Measurements from ENCODE around the gene REEP1. TPM values are rescaled to one million over a fixed set of nuclear protein-coding genes. Genes with fewer than 3 reads are reported as not detected.

Gene REEP1
- total RNA-seq, 1 experiment from 2014 or later = 5.9 TPM

DNA sequence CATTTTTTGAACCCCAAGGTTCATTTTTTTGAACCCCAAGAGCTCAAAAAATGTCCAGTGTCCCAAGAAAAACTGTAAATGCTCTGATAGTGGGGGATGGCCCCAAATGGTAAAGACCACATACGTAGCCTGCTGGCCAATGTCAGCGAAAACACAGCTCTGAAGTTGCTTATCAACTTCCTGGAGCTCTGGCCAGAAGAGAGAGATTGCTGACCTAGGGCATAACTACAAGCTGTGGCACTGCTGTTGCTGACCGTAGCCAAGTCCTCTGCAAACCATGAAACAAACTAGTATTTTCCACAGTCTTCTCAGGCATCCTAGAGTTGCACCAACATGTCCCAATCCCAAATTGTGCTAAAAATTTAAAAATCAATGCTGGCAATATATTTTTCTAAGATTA, 50.9 kb downstream of the REEP1 start:
- no peak for TF ChIP-seq JUND (IDR thresholded peaks at IDR 0.05)
- TF ChIP-seq, protein P1, sequence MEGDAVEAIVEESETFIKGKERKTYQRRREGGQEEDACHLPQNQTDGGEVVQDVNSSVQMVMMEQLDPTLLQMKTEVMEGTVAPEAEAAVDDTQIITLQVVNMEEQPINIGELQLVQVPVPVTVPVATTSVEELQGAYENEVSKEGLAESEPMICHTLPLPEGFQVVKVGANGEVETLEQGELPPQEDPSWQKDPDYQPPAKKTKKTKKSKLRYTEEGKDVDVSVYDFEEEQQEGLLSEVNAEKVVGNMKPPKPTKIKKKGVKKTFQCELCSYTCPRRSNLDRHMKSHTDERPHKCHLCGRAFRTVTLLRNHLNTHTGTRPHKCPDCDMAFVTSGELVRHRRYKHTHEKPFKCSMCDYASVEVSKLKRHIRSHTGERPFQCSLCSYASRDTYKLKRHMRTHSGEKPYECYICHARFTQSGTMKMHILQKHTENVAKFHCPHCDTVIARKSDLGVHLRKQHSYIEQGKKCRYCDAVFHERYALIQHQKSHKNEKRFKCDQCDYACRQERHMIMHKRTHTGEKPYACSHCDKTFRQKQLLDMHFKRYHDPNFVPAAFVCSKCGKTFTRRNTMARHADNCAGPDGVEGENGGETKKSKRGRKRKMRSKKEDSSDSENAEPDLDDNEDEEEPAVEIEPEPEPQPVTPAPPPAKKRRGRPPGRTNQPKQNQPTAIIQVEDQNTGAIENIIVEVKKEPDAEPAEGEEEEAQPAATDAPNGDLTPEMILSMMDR (IDR thresholded peaks at IDR 0.05 in 2 of 3, conservative IDR thresholded peaks at IDR 0.05 in 1 of 3; ENCODE audit: borderline replicate concordance in 1 of 3, insufficient read depth in 1 of 3, low read depth in 2 of 3, low read length in 2 of 3) = no peak
- TF ChIP-seq ZFX (IDR thresholded peaks at IDR 0.05) = no peak
- TF ChIP-seq EZH2phosphoT487 (IDR thresholded peaks at IDR 0.05; ENCODE audit: borderline replicate concordance) = no peak
- no peak overlapping the region for H2AFZ ChIP-seq (ENCODE audit: low read depth, low read length, poor library complexity, severe bottlenecking)
- DNase-seq (ENCODE audit: low read depth, low spot score) = no peak
- ATAC-seq = no peak
- H3K36me3 ChIP-seq (ENCODE audit: control insufficient read depth in 1 of 2, insufficient read depth in 2 of 2, low read length in 2 of 2) = no peaks in the 10 kb centered on the region
- ChIA-PET RAD21 (ENCODE audit: low non-redundant PET in 1 of 2, low total read pairs in 2 of 2, uncharacterized antibody in 2 of 2, unreplicated experiment in 2 of 2) (no interaction called here), CTCF (no interaction called here), POLR2A (no interaction called here)
- H3K27ac ChIP-seq (ENCODE audit: low read depth, low read length) = no peak overlapping the region
- H3K4me1 ChIP-seq (ENCODE audit: control insufficient read depth in 1 of 2, insufficient read depth in 2 of 2, low read length in 2 of 2) = no peaks in the 10 kb centered on the region
- H3K9me2 ChIP-seq (ENCODE audit: insufficient read depth) = no peaks in the 10 kb centered on the region
- no peaks in the 10 kb centered on the region for H3K27me3 ChIP-seq (ENCODE audit: insufficient read depth, low read length)
- H3K9ac ChIP-seq (ENCODE audit: low read length) = no peak overlapping the region
- no TSS peak for BruUV-seq (replicated peaks)
- H3K4me2 ChIP-seq (ENCODE audit: low read length) = no peak overlapping the region
- no peaks in the 10 kb centered on the region for H4K20me1 ChIP-seq (ENCODE audit: insufficient read depth)
- no peaks in the 10 kb centered on the region for H3K79me2 ChIP-seq (ENCODE audit: insufficient read depth, low read length)
- no peaks in the 10 kb centered on the region for H3K9me3 ChIP-seq (ENCODE audit: control insufficient read depth in 1 of 2, insufficient read depth in 1 of 2, low read depth in 1 of 2, low read length in 2 of 2)
- H3K4me3 ChIP-seq (replicated peaks in 1 of 2; ENCODE audit: low read depth in 1 of 2, low read length in 2 of 2) = no peak overlapping the region
- intact Hi-C loops (cut with micrococcal nuclease) = no loop called here

DNA sequence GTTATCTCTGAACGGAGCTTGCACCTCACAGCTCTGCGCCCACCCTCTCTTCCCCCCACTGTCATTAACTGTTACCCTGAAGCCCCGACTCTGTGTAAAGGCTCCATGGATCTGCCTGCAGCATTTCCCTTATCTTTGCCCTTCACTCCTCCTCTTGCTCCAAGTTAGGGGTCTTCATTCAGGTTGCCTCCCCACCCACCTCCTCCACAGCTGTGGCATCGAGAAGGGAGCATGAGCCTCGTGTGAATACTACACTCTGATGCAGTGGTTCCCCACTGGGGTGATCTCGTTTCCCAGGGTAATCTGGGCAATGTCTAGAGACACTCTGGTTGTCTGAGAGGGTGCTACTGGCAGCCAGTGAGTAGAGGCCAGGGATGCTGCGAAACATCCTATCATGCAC, 51.4 kb downstream of the REEP1 start:
- CTCF ChIA-PET = no interaction called here
- H3K27me3 ChIP-seq (ENCODE audit: insufficient read depth, low read length) = no peaks in the 10 kb centered on the region
- DNase-seq (ENCODE audit: low read depth, low spot score) (no peak), ATAC-seq (no peak)
- RAD21 ChIA-PET (ENCODE audit: low non-redundant PET in 1 of 2, low total read pairs in 2 of 2, uncharacterized antibody in 2 of 2, unreplicated experiment in 2 of 2) = no interaction called here
- no TSS peak for BruUV-seq (replicated peaks)
- no peaks in the 10 kb centered on the region for H3K9me3 ChIP-seq (ENCODE audit: control insufficient read depth in 1 of 2, insufficient read depth in 1 of 2, low read depth in 1 of 2, low read length in 2 of 2)
- H4K20me1 ChIP-seq (ENCODE audit: insufficient read depth) = no peaks in the 10 kb centered on the region
- no peaks in the 10 kb centered on the region for H3K4me1 ChIP-seq (ENCODE audit: control insufficient read depth in 1 of 2, insufficient read depth in 2 of 2, low read length in 2 of 2)
- no peaks in the 10 kb centered on the region for H3K36me3 ChIP-seq (ENCODE audit: control insufficient read depth in 1 of 2, insufficient read depth in 2 of 2, low read length in 2 of 2)
- H3K4me3 ChIP-seq (replicated peaks in 1 of 2; ENCODE audit: low read depth in 1 of 2, low read length in 2 of 2) = no peak overlapping the region
- TF ChIP-seq CEBPB (IDR thresholded peaks at IDR 0.05; ENCODE audit: low read depth) (no peak), ELF1 (IDR thresholded peaks at IDR 0.05; ENCODE audit: borderline replicate concordance, low read depth) (no peak), YY1 (IDR thresholded peaks at IDR 0.05; ENCODE audit: extremely low read depth, insufficient replicate concordance, low read depth, low read length) (no peak), EGR1 (IDR thresholded peaks at IDR 0.05; ENCODE audit: low read depth) (no peak), JUND (IDR thresholded peaks at IDR 0.05) (no peak), ZNF274 (IDR thresholded peaks at IDR 0.05; ENCODE audit: low read depth, low read length) (no peak)
- TF ChIP-seq, protein P2, sequence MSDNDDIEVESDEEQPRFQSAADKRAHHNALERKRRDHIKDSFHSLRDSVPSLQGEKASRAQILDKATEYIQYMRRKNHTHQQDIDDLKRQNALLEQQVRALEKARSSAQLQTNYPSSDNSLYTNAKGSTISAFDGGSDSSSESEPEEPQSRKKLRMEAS (IDR thresholded peaks at IDR 0.05) = no peak
- TF ChIP-seq, protein P3, sequence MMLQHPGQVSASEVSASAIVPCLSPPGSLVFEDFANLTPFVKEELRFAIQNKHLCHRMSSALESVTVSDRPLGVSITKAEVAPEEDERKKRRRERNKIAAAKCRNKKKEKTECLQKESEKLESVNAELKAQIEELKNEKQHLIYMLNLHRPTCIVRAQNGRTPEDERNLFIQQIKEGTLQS (IDR thresholded peaks at IDR 0.05) = no peak
- H3K27ac ChIP-seq (ENCODE audit: low read depth, low read length) = no peak overlapping the region
- H2AFZ ChIP-seq (ENCODE audit: low read depth, low read length, poor library complexity, severe bottlenecking) = no peak overlapping the region
- H3K9ac ChIP-seq (ENCODE audit: low read length) = no peak overlapping the region
- no peak overlapping the region for H3K4me2 ChIP-seq (ENCODE audit: low read length)
- no peaks in the 10 kb centered on the region for H3K9me2 ChIP-seq (ENCODE audit: insufficient read depth)
- H3K79me2 ChIP-seq (ENCODE audit: insufficient read depth, low read length) = no peaks in the 10 kb centered on the region
- intact Hi-C loops (cut with micrococcal nuclease) = no loop called here
- POLR2A ChIA-PET = no interaction called here

Data from HCT116 (cell line).